Measurements from ENCODE around the gene CDC42BPA.

Gene CDC42BPA

GRCh38 chr1:226987623-226988333, 330.5 kb downstream of the CDC42BPA start:
- no peak for DNase-seq

GRCh38 chr1:226987179-226987536, 331.1 kb downstream of the CDC42BPA start:
- no peak for DNase-seq

GRCh38 chr1:226986496-226987178, 331.7 kb downstream of the CDC42BPA start:
- no peak for DNase-seq

- no peak for DNase-seq
Measured at GRCh38 chr1:226985839-226986463, 332.3 kb downstream of the CDC42BPA start.

- DNase-seq: no peak
Measured at GRCh38 chr1:226985239-226985838, 333.0 kb downstream of the CDC42BPA start.

GRCh38 chr1:226984521-226985238, 333.6 kb downstream of the CDC42BPA start:
- no peak for DNase-seq

- no peak for DNase-seq
Measured at GRCh38 chr1:226983992-226984364, 334.3 kb downstream of the CDC42BPA start.

- no peak for DNase-seq
Measured at GRCh38 chr1:226983247-226983991, 334.9 kb downstream of the CDC42BPA start.

GRCh38 chr1:226982451-226983177, 335.7 kb downstream of the CDC42BPA start:
- DNase-seq: no peak

GRCh38 chr1:226981838-226982237, 336.5 kb downstream of the CDC42BPA start:
- DNase-seq: no peak

GRCh38 chr1:226981386-226981817, 336.9 kb downstream of the CDC42BPA start:
- DNase-seq: no peak

GRCh38 chr1:226980565-226981385, 337.5 kb downstream of the CDC42BPA start:
- DNase-seq: no peak

GRCh38 chr1:226980122-226980560, 338.2 kb downstream of the CDC42BPA start:
- DNase-seq: no peak

GRCh38 chr1:226979517-226980121, 338.7 kb downstream of the CDC42BPA start:
- no peak for DNase-seq

- no peak for DNase-seq
Measured at GRCh38 chr1:226979115-226979516, 339.2 kb downstream of the CDC42BPA start.

- DNase-seq: no peak
Measured at GRCh38 chr1:226978432-226979114, 339.7 kb downstream of the CDC42BPA start.

- no peak for DNase-seq
Measured at GRCh38 chr1:226977643-226978431, 340.5 kb downstream of the CDC42BPA start.

GRCh38 chr1:226976978-226977642, 341.2 kb downstream of the CDC42BPA start:
- DNase-seq: no peak

All from SHP77 treated with DMSO at 0.1 percent for 48 hours (cell line).